GM12878 (cell line): Measurements from ENCODE around the gene ZNF239. TPM values are rescaled to one million over a fixed set of nuclear protein-coding genes. Genes with fewer than 3 reads are reported as not detected.
"Not testable (repeated sequence)": the region's sequence is repeated elsewhere in the genome, so short reads cannot be mapped to it uniquely, and the experiment has no call there.

Source experiments
- ATAC-seq: fragments of 200-7000 bp; cut with Tn5 transposase; 3 replicates; pipeline ENCODE4 v1.9.1; 2020; ENCODE audit warnings: mild to moderate bottlenecking, moderate library complexity
- BruUV-seq: library from RNA; stranded (reverse); fragments of 400-500 nt; replicated peaks from 2 replicates; lab custom pipeline; 2021; lab: Mats Ljungman, UMichigan
- CTCF ChIA-PET: fragments of 300-600 bp; sonication (Branson Sonifier 250); formaldehyde crosslinking; extraction: SDS; loops from one replicate; lab custom pipeline; 2021; ENCODE audit warnings: inconsistent platforms; lab: Yijun Ruan, JAX
- POLR2A ChIA-PET: fragments of 350-600 bp; formaldehyde crosslinking; extraction: SDS; loops from one replicate; lab custom pipeline; 2021; ENCODE audit warnings: inconsistent platforms; lab: Charles Lee
- RAD21 ChIA-PET: fragments of 300-600 bp; sonication (Branson Sonifier 250); formaldehyde crosslinking; loops from one replicate; lab custom pipeline; 2023; ENCODE audit warnings: antibody characterized with exemption; ENCODE audit not compliant: unreplicated experiment; lab: Charles Lee
- SMC1A ChIA-PET: fragments of 300-600 bp; sonication (Branson Sonifier 250); formaldehyde crosslinking; loops from one replicate; lab custom pipeline; 2023; ENCODE audit not compliant: unreplicated experiment, uncharacterized antibody; lab: Charles Lee
- DNase-seq: peaks from one replicate; pipeline ENCODE4 v3.0.0-alpha.2; 2011; ENCODE audit warnings: low read depth, low spot score
- FAIRE-seq: peaks from 3 replicates; lab custom pipeline; 2011; peaks lifted over from hg19 to GRCh38; lab: Jason Lieb, UNC
- H2AFZ ChIP-seq: 2 replicates; pipeline ENCODE4 v1.6.0; 2011; ENCODE audit warnings: low read depth, low read length, control low read depth; ENCODE audit not compliant: control insufficient read depth
- H3K27ac ChIP-seq: 2 replicates; pipeline ENCODE4 v1.5.1; 2011; ENCODE audit warnings: control low read depth; ENCODE audit not compliant: control insufficient read depth, insufficient read depth
- H3K27me3 ChIP-seq, 2 experiments: replicated peaks in 1 of 2; 2 replicates each; pipeline versions ENCODE4 v1.6.0 to v1.6.1; 2011; ENCODE audit warnings: low read length in 1 of 2; ENCODE audit not compliant: control insufficient read depth in 2 of 2, insufficient read depth in 2 of 2
- H3K36me3 ChIP-seq, 2 experiments: 2 replicates each; pipeline ENCODE4 v1.5.1; 2011; ENCODE audit warnings: low read length in 1 of 2; ENCODE audit not compliant: control insufficient read depth in 2 of 2, insufficient read depth in 2 of 2
- H3K4me1 ChIP-seq: 2 replicates; pipeline ENCODE4 v1.6.1; 2011; ENCODE audit warnings: mild to moderate bottlenecking, low read length, moderate library complexity, mixed read lengths; ENCODE audit not compliant: control insufficient read depth, insufficient read depth
- H3K4me2 ChIP-seq: 2 replicates; pipeline ENCODE4 v1.6.0; 2011; ENCODE audit warnings: control low read depth; ENCODE audit not compliant: control insufficient read depth, insufficient read depth
- H3K4me3 ChIP-seq: fragments of 200-600 bp; sonication (generic); 2 replicates; pipeline ENCODE4 v1.5.1; 2016
- H3K79me2 ChIP-seq: 2 replicates; pipeline ENCODE4 v1.6.0; 2011; ENCODE audit warnings: low read length; ENCODE audit not compliant: control insufficient read depth, insufficient read depth
- H3K9ac ChIP-seq: 2 replicates; pipeline ENCODE4 v1.8.0; 2011; ENCODE audit warnings: low read length, control low read depth, mixed read lengths; ENCODE audit not compliant: control insufficient read depth, insufficient read depth
- H3K9me3 ChIP-seq: replicated peaks from 3 replicates; pipeline ENCODE4 v1.5.1; 2011; ENCODE audit warnings: mild to moderate bottlenecking, low read length; ENCODE audit not compliant: control insufficient read depth, insufficient read depth
- H4K20me1 ChIP-seq: 2 replicates; pipeline ENCODE4 v1.6.0; 2011; ENCODE audit not compliant: control insufficient read depth, insufficient read depth
- EGR1 ChIP-seq, 2 experiments: IDR thresholded peaks; 1 replicate in 1 of 2; 2 replicates in 1 of 2; pipeline ENCODE4 v1.6.1; 2011 to 2012; ENCODE audit warnings: low read depth in 2 of 2, low read length in 2 of 2, borderline replicate concordance in 1 of 2, mild to moderate bottlenecking in 1 of 2, moderate library complexity in 1 of 2
- HDGF ChIP-seq: fragments of 450-650 bp; IDR thresholded peaks from 2 replicates; pipeline ENCODE4 v1.6.1; 2016; ENCODE audit warnings: antibody characterized with exemption
- LARP7 ChIP-seq: fragments of 450-650 bp; IDR thresholded peaks from 2 replicates; pipeline ENCODE4 v1.6.1; 2017; ENCODE audit warnings: mild to moderate bottlenecking
- NR2C2 ChIP-seq: IDR thresholded peaks from 2 replicates; pipeline ENCODE4 v1.6.1; 2011; ENCODE audit warnings: borderline replicate concordance, low read depth; ENCODE audit not compliant: control insufficient read depth, insufficient read length
- POLR2A ChIP-seq: IDR thresholded peaks from 2 replicates; pipeline ENCODE4 v1.6.1; 2011; ENCODE audit warnings: low read depth, mild to moderate bottlenecking, low read length
- RBBP5 ChIP-seq: fragments of 200-600 bp; sonication (generic); conservative IDR thresholded peaks from 2 replicates; pipeline ENCODE4 v1.6.1; 2016
- WGBS: methylation state at CpG from one replicate; pipeline ENCODE4 v1.1.6; 2016; ENCODE audit warnings: low lambda C conversion rate; ENCODE audit not compliant: insufficient replicate concordance, insufficient coverage; ENCODE audit errors: missing lambda C conversion rate; 5-methylcytosine and 5-hydroxymethylcytosine counted together
- in situ Hi-C: fragments of 300-500 bp; cut with MboI; formaldehyde crosslinking; loops from 9 replicates; pipeline ENCODE4 v1.14.3; 2018; ENCODE audit warnings: mixed read lengths
- intact Hi-C: fragments of 100-400 bp; cut with micrococcal nuclease; formaldehyde crosslinking; loops from one replicate; pipeline ENCODE4 v1.14.2; 2022; ENCODE audit not compliant: unreplicated experiment
- polyA plus RNA-seq, 11 experiments: library from polyadenylated mRNA; depleted of rRNA in 4 of 11; unstranded in 6 of 11; stranded (reverse) in 5 of 11; fragments of >200 nt; fragmentation: Nextera tagmentation in 4 of 11; fragmentation: Illumina TruSeq in 1 of 11; extraction: Ambion mirVana in 4 of 11; extraction: Trizol in 1 of 11; gene quantifications; 1 replicate in 1 of 11; 2 replicates in 10 of 11; pipeline versions ENCODE4 v1.2.1 to v1.2.3, GENCODE V29; 2011 to 2016; ENCODE audit warnings: inconsistent platforms in 2 of 11, missing spikeins in 2 of 11, low read depth in 1 of 11
- total RNA-seq, 4 experiments: library from RNA; depleted of rRNA in 3 of 4; stranded (reverse); fragments of >200 nt in 3 of 4; fragmentation: Illumina TruSeq in 1 of 4; extraction: Trizol in 1 of 4; gene quantifications; 2 replicates each; pipeline versions ENCODE4 v1.2.1 to v1.2.3, GENCODE V29; 2013 to 2021
- TF ChIP-seq, protein P1 (sequence below): fragments of 450-650 bp; IDR thresholded peaks from 2 replicates; pipeline ENCODE4 v1.6.1; 2017; ENCODE audit warnings: mild to moderate bottlenecking, low read depth, inconsistent platforms; ENCODE audit not compliant: poor library complexity, severe bottlenecking
- TF ChIP-seq, protein P2 (sequence below): fragments of 450-650 bp; IDR thresholded peaks from 2 replicates; pipeline ENCODE4 v1.6.1; 2017; ENCODE audit warnings: low read depth, mild to moderate bottlenecking, moderate library complexity

ZNF239 gene
- total and polyA plus RNA-seq, 10 of the 15 experiments (the other 5 are each of a cell fraction or from before 2014, with no cell fraction given) = 0.12 to 0.75 (median 0.43) TPM

DNA sequence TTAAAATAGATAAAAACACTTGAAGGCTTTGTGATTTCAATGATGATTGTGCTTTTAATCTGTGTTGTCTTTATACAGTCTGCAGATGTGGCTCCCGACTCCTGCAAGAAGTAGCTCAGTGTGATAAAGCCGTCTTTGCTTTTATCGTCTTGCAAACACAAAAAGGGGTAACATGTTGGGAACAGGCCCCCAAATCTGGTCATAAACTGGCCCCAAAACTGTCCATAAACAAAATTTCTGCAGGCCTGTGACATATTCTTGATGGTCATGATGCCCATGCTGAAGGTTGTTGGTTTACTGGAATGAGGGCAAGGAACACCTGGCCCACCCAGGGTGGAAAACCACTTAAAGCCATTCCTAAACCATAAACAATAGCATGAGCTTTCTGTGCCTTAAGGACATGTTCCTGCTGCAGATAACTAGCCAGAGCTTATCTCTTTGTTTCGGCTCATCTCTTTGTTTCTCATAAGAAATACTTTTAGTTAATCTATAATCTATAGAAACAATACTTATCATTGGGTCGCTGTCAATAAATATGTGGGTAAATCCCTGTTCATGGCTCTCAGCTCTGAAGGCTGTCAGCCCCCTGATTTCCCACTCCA, 17.0 kb upstream of the ZNF239 start:
- Histone ChIP-seq H3K9me3 (peaks cover 5% of the 10 kb centered on the region; the same call in 2 of the 3 replicates), H2AFZ (no peak overlapping the region), H4K20me1 (no peaks in the 10 kb centered on the region), H3K27ac (no peak overlapping the region), H3K27me3 (no peaks in the 10 kb centered on the region), H3K4me1 (peaks cover 18% of the 10 kb centered on the region), H3K36me3 (no peaks in the 10 kb centered on the region), H3K4me3 (no peak overlapping the region), H3K79me2 (no peaks in the 10 kb centered on the region), H3K4me2 (no peak overlapping the region), H3K9ac (no peak overlapping the region)
- in situ Hi-C loops = no loop called here
- TF ChIP-seq NR2C2 (no peak), LARP7 (no peak), POLR2A (no peak), RBBP5 (no peak), EGR1 (IDR thresholded peaks at IDR 0.05; ENCODE audit: borderline replicate concordance in 1 of 2, low read depth in 2 of 2, low read length in 2 of 2) (no peak), HDGF (no peak)
- TF ChIP-seq, protein P1, sequence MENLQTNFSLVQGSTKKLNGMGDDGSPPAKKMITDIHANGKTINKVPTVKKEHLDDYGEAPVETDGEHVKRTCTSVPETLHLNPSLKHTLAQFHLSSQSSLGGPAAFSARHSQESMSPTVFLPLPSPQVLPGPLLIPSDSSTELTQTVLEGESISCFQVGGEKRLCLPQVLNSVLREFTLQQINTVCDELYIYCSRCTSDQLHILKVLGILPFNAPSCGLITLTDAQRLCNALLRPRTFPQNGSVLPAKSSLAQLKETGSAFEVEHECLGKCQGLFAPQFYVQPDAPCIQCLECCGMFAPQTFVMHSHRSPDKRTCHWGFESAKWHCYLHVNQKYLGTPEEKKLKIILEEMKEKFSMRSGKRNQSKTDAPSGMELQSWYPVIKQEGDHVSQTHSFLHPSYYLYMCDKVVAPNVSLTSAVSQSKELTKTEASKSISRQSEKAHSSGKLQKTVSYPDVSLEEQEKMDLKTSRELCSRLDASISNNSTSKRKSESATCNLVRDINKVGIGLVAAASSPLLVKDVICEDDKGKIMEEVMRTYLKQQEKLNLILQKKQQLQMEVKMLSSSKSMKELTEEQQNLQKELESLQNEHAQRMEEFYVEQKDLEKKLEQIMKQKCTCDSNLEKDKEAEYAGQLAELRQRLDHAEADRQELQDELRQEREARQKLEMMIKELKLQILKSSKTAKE = no peak
- TF ChIP-seq, protein P2, sequence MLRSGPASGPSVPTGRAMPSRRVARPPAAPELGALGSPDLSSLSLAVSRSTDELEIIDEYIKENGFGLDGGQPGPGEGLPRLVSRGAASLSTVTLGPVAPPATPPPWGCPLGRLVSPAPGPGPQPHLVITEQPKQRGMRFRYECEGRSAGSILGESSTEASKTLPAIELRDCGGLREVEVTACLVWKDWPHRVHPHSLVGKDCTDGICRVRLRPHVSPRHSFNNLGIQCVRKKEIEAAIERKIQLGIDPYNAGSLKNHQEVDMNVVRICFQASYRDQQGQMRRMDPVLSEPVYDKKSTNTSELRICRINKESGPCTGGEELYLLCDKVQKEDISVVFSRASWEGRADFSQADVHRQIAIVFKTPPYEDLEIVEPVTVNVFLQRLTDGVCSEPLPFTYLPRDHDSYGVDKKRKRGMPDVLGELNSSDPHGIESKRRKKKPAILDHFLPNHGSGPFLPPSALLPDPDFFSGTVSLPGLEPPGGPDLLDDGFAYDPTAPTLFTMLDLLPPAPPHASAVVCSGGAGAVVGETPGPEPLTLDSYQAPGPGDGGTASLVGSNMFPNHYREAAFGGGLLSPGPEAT = no peak
- ATAC-seq (no peak), DNase-seq (no peak), FAIRE-seq (no peak)
- ChIA-PET CTCF (interaction anchor here (0.6 to 0.9 kb wide), 2 partner anchors 21 to 53 kb away, joined by 3 read pairs; no protein-coding TSS in a partner anchor), SMC1A (no interaction called here), RAD21 (no interaction called here), POLR2A (no interaction called here)
- 70% methylated on average over 5 of the region's 5 CpGs for WGBS
- BruUV-seq = no TSS peak
- intact Hi-C loops = no loop called here

DNA sequence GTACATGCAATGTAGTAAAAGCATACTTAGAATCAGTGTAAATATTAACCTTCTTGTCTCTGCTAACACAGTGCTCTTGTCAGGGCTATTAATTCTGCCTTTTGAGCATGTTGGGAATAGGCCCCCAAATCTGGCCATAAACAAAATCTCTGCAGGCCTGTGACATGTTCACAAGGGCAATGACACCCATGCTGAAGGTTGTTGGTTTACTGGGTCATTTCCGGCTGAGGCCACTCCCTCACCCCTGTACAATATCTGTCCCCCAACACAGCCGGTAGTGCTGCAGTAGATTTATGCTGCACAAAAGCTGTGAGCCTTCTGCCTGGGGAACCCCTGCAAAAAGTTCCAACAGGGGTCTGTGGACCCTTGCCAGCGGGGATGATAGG, 12.3 kb upstream of the ZNF239 start:
- H3K4me1 ChIP-seq, H3K9ac ChIP-seq, FAIRE-seq, BruUV-seq, ATAC-seq, H2AFZ ChIP-seq, H3K4me3 ChIP-seq, H3K27ac ChIP-seq, H3K36me3 ChIP-seq, H4K20me1 ChIP-seq, in situ Hi-C loops, RAD21 ChIA-PET, H3K27me3 ChIP-seq, H3K79me2 ChIP-seq, POLR2A ChIA-PET, H3K9me3 ChIP-seq, DNase-seq, H3K4me2 ChIP-seq, intact Hi-C loops: not testable (repeated sequence)
- ChIA-PET SMC1A (interaction anchor here (1.0 kb wide), 1 partner anchor 8 kb away, joined by 4 read pairs; no protein-coding TSS in a partner anchor), CTCF (interaction anchor here (1.3 kb wide), 1 partner anchor 14 kb away, joined by 3 read pairs; no protein-coding TSS in a partner anchor)
- 34% methylated on average over 3 of the region's 3 CpGs for WGBS
